Transverse colon (tissue), 4 donors: ENCODE measurements around the gene NUP62. TPM values are rescaled to one million over a fixed set of nuclear protein-coding genes. Genes with fewer than 3 reads are reported as not detected.
"Not testable (repeated sequence)": the region's sequence is repeated elsewhere in the genome, so short reads cannot be mapped to it uniquely, and the experiment has no call there.

Experiments used
- DNase-seq: peaks from one replicate; pipeline ENCODE4 v3.0.0-alpha.2; 2019
- H3K27ac ChIP-seq, 4 donors: fragments of 200-600 bp; sonication (generic); 2 replicates each; pipeline ENCODE4 v1.5.1; 2016 to 2018; ENCODE audit warnings: inconsistent platforms in 4 of 4
- H3K27me3 ChIP-seq: fragments of 200-600 bp; sonication (generic); 2 replicates; pipeline ENCODE4 v1.5.1; 2017; ENCODE audit warnings: inconsistent platforms
- H3K36me3 ChIP-seq, 4 donors: fragments of 200-600 bp; sonication (generic); 2 replicates each; pipeline ENCODE4 v1.5.1; 2017 to 2019; ENCODE audit warnings: inconsistent platforms in 4 of 4
- H3K4me1 ChIP-seq, 4 donors: fragments of 200-600 bp; sonication (generic); 2 replicates each; pipeline ENCODE4 v1.5.1; 2017 to 2020; ENCODE audit warnings: inconsistent platforms in 4 of 4
- H3K4me3 ChIP-seq, 4 donors: fragments of 200-600 bp; sonication (generic); 1 replicate in 1 of 4; 2 replicates in 3 of 4; pipeline versions ENCODE4 v1.5.1 to v1.6.1; 2017 to 2019; ENCODE audit warnings: inconsistent platforms in 4 of 4
- H3K9me3 ChIP-seq, 2 donors: fragments of 200-600 bp; sonication (generic); 2 replicates each; pipeline ENCODE4 v1.5.1; 2017 to 2019; ENCODE audit warnings: inconsistent platforms in 2 of 2
- CTCF ChIP-seq, 5 experiments: fragments of 200-600 bp in 3 of 5; fragments of 450-650 bp in 2 of 5; sonication (generic) in 3 of 5; IDR thresholded peaks; 1 replicate in 2 of 5; 2 replicates in 3 of 5; pipeline ENCODE4 v1.5.1; 2016 to 2017; ENCODE audit warnings: antibody characterized with exemption in 5 of 5, inconsistent platforms in 3 of 5, mild to moderate bottlenecking in 2 of 5, moderate library complexity in 1 of 5
- EP300 ChIP-seq: sonication (generic); formaldehyde crosslinking; IDR thresholded peaks from one replicate; pipeline ENCODE4 v1.6.1; 2017; ENCODE audit warnings: antibody characterized with exemption, low read depth
- POLR2A ChIP-seq: fragments of 450-650 bp; IDR thresholded peaks from one replicate; pipeline ENCODE4 v1.6.1; 2016; ENCODE audit warnings: antibody characterized with exemption, mild to moderate bottlenecking, moderate library complexity
- POLR2AphosphoS5 ChIP-seq, 3 donors: sonication (generic); formaldehyde crosslinking; IDR thresholded peaks; one replicate each; pipeline ENCODE4 v1.6.1; 2016; ENCODE audit warnings: antibody characterized with exemption in 3 of 3
- WGBS, 2 donors: methylation state at CpG; one replicate each; pipeline ENCODE4 v1.1.5; 2018; ENCODE audit warnings: low coverage in 1 of 2; 5-methylcytosine and 5-hydroxymethylcytosine counted together
- in situ Hi-C, 4 donors: fragments of 200-750 bp; cut with MboI; loops; one replicate each; pipeline versions ENCODE4 v1.15.0 to v1.15.1; 2017; ENCODE audit warnings: low sequenced_read_pairs in 3 of 4, low pct_ligation_motif_present in 1 of 4, low pct_unique_long_range_greater_than_20kb in 1 of 4
- intact Hi-C: fragments of 100-400 bp; cut with DNase I; formaldehyde crosslinking; loops from one replicate; pipeline ENCODE4 v1.15.1; 2023; ENCODE audit warnings: low total_unique reads
- total RNA-seq, 4 donors: library from RNA; depleted of rRNA; stranded (reverse); fragments of >200 nt; gene quantifications; one replicate each; pipeline ENCODE4 v1.1.0, GENCODE V29; 2016

Gene NUP62
- total RNA-seq, 4 donors from 2014 or later: 30.3 to 136 (median 32.6) TPM

GRCh38 chr19:49950956-49951526 is 21.7 kb upstream of the NUP62 start:
- no peaks in the 10 kb centered on the region for H3K36me3 ChIP-seq
- DNase-seq: no peak
- H3K27ac ChIP-seq: no peak overlapping the region
- WGBS, 2 donors: 70 to 84% methylated on average over 4 to 10 of the region's 13 CpGs
- no peaks in the 10 kb centered on the region for H3K27me3 ChIP-seq
- TF ChIP-seq CTCF (IDR thresholded peaks at IDR 0.05): no peak
- no peak for TF ChIP-seq EP300
- no peak for TF ChIP-seq POLR2AphosphoS5 (IDR thresholded peaks at IDR 0.05)
- TF ChIP-seq POLR2A: no peak
- intact Hi-C loops: no loop called here
- H3K4me3 ChIP-seq: no peak overlapping the region
- no peaks in the 10 kb centered on the region for H3K9me3 ChIP-seq
- H3K4me1 ChIP-seq: peaks cover 3 to 47% (median 30%) of the 10 kb centered on the region in 4 donors
- in situ Hi-C loops: no loop called here

- TF ChIP-seq EP300: no peak
- no peak for TF ChIP-seq POLR2AphosphoS5 (IDR thresholded peaks at IDR 0.05)
- TF ChIP-seq POLR2A: no peak
- TF ChIP-seq CTCF (IDR thresholded peaks at IDR 0.05): no peak
- Histone ChIP-seq H3K27me3 (no peaks in the 10 kb centered on the region), H3K4me3 (no peak overlapping the region), H3K4me1 (peaks cover 3 to 42% (median 29%) of the 10 kb centered on the region in 4 donors), H3K36me3 (no peaks in the 10 kb centered on the region), H3K27ac (no peak overlapping the region), H3K9me3 (no peaks in the 10 kb centered on the region)
- intact Hi-C loops: no loop called here
- DNase-seq: no peak
- 68 to 70% methylated on average over 2 to 5 of the region's 5 CpGs for WGBS, 2 donors
- in situ Hi-C loops: no loop called here
These were observed 21.3 kb upstream of the NUP62 start for GRCh38 chr19:49950590-49950948.

- TF ChIP-seq CTCF (IDR thresholded peaks at IDR 0.05): no peak
- TF ChIP-seq POLR2AphosphoS5 (IDR thresholded peaks at IDR 0.05): no peak
- Histone ChIP-seq H3K4me1 (peaks cover 3 to 41% (median 25%) of the 10 kb centered on the region in 4 donors), H3K36me3 (no peaks in the 10 kb centered on the region), H3K27me3 (no peaks in the 10 kb centered on the region), H3K27ac (no peak overlapping the region), H3K4me3 (no peak overlapping the region), H3K9me3 (no peaks in the 10 kb centered on the region)
- intact Hi-C loops (no loop called here), in situ Hi-C loops (no loop called here)
- no peak for DNase-seq
- WGBS, 2 donors: 59% methylated on average over 9 of the region's 11 CpGs; no CpG with 5 or more reads in 1 of the 2 donors
These were observed 20.7 kb upstream of the NUP62 start for GRCh38 chr19:49949742-49950589.

- no peak for DNase-seq
- 80% methylated on average over 8 of the region's 8 CpGs; no CpG with 5 or more reads in 1 of the 2 donors for WGBS, 2 donors
- TF ChIP-seq POLR2AphosphoS5 (IDR thresholded peaks at IDR 0.05): no peak
- no peak for TF ChIP-seq POLR2A
- TF ChIP-seq EP300: no peak
- no peak for TF ChIP-seq CTCF (IDR thresholded peaks at IDR 0.05)
- H3K27me3 ChIP-seq: no peaks in the 10 kb centered on the region
- H3K36me3 ChIP-seq: no peaks in the 10 kb centered on the region
- no peaks in the 10 kb centered on the region for H3K9me3 ChIP-seq
- H3K4me3 ChIP-seq: no peak overlapping the region
- H3K4me1 ChIP-seq: peaks cover 0 to 10% (median 4%) of the 10 kb centered on the region in 4 donors
- in situ Hi-C loops: no loop called here
- intact Hi-C loops: no loop called here
- no peak overlapping the region for H3K27ac ChIP-seq
These were observed 17.1 kb upstream of the NUP62 start for GRCh38 chr19:49946415-49946814.

- H3K9me3 ChIP-seq, in situ Hi-C loops, H3K4me1 ChIP-seq, DNase-seq, intact Hi-C loops, H3K27me3 ChIP-seq, H3K4me3 ChIP-seq, H3K36me3 ChIP-seq: not testable (repeated sequence)
- WGBS, 2 donors: 66 to 68% methylated on average over 2 to 5 of the region's 5 CpGs
- H3K27ac ChIP-seq: peak overlapping the region in 1 of 4 donors; percentile 40
These were observed 15.3 kb upstream of the NUP62 start for GRCh38 chr19:49944567-49944966.
